ENCODE measurements around the gene RPS6KA5. TPM values are rescaled to one million over a fixed set of nuclear protein-coding genes. Genes with fewer than 3 reads are reported as not detected.

The RPS6KA5 gene
- total RNA-seq, 2 experiments from 2014 or later = 10.1 to 13.1 TPM

GRCh38 chr14:90808759-90809529 lies 251.5 kb downstream of the RPS6KA5 start:
- no peak overlapping the region for H3K4me3 Mint-ChIP-seq
- no peak overlapping the region for H3K27ac Mint-ChIP-seq
- H3K27me3 Mint-ChIP-seq = no peaks in the 10 kb centered on the region
- H3K4me1 Mint-ChIP-seq = no peaks in the 10 kb centered on the region
- no peak for DNase-seq
- no peaks in the 10 kb centered on the region for H3K36me3 Mint-ChIP-seq
- no peaks in the 10 kb centered on the region for H3K9me3 Mint-ChIP-seq

- H3K27ac Mint-ChIP-seq = no peak overlapping the region
- no peaks in the 10 kb centered on the region for H3K36me3 Mint-ChIP-seq
- DNase-seq = no peak
- no peaks in the 10 kb centered on the region for H3K4me1 Mint-ChIP-seq
- no peaks in the 10 kb centered on the region for H3K27me3 Mint-ChIP-seq
- H3K9me3 Mint-ChIP-seq = no peaks in the 10 kb centered on the region
- no peak overlapping the region for H3K4me3 Mint-ChIP-seq
Observed at GRCh38 chr14:90807060-90807459, 253.4 kb downstream of the RPS6KA5 start.

GRCh38 chr14:90805662-90806540 lies 254.5 kb downstream of the RPS6KA5 start:
- no peaks in the 10 kb centered on the region for H3K9me3 Mint-ChIP-seq
- no peaks in the 10 kb centered on the region for H3K36me3 Mint-ChIP-seq
- H3K27me3 Mint-ChIP-seq = no peaks in the 10 kb centered on the region
- no peak for DNase-seq
- H3K27ac Mint-ChIP-seq = no peak overlapping the region
- no peak overlapping the region for H3K4me3 Mint-ChIP-seq
- peaks cover 4% of the 10 kb centered on the region for H3K4me1 Mint-ChIP-seq

- Mint-ChIP-seq H3K4me3 (no peak overlapping the region), H3K27me3 (no peaks in the 10 kb centered on the region), H3K4me1 (peaks cover 4% of the 10 kb centered on the region), H3K9me3 (no peaks in the 10 kb centered on the region), H3K27ac (no peak overlapping the region), H3K36me3 (no peaks in the 10 kb centered on the region)
- DNase-seq = no peak
Observed at GRCh38 chr14:90805084-90805391, 255.4 kb downstream of the RPS6KA5 start.

- no peaks in the 10 kb centered on the region for H3K36me3 Mint-ChIP-seq
- H3K4me1 Mint-ChIP-seq = peaks cover 4% of the 10 kb centered on the region
- H3K4me3 Mint-ChIP-seq = no peak overlapping the region
- no peaks in the 10 kb centered on the region for H3K27me3 Mint-ChIP-seq
- H3K27ac Mint-ChIP-seq = no peak overlapping the region
- no peaks in the 10 kb centered on the region for H3K9me3 Mint-ChIP-seq
- no peak for DNase-seq
Observed at GRCh38 chr14:90804292-90805083, 256.0 kb downstream of the RPS6KA5 start.

GRCh38 chr14:90803249-90803648 lies 257.2 kb downstream of the RPS6KA5 start:
- DNase-seq = no peak
- Mint-ChIP-seq H3K27me3 (no peaks in the 10 kb centered on the region), H3K27ac (no peak overlapping the region), H3K4me1 (peaks cover 4% of the 10 kb centered on the region), H3K9me3 (no peaks in the 10 kb centered on the region), H3K36me3 (no peaks in the 10 kb centered on the region), H3K4me3 (no peak overlapping the region)

GRCh38 chr14:90799420-90799819 lies 261.0 kb downstream of the RPS6KA5 start:
- Mint-ChIP-seq H3K27ac (no peak overlapping the region), H3K36me3 (no peaks in the 10 kb centered on the region), H3K9me3 (no peaks in the 10 kb centered on the region), H3K27me3 (no peaks in the 10 kb centered on the region), H3K4me3 (no peak overlapping the region), H3K4me1 (peaks cover 4% of the 10 kb centered on the region)
- DNase-seq = no peak

GRCh38 chr14:90797919-90798318 lies 262.5 kb downstream of the RPS6KA5 start:
- no peak overlapping the region for H3K27ac Mint-ChIP-seq
- no peaks in the 10 kb centered on the region for H3K36me3 Mint-ChIP-seq

More at GRCh38 chr14:90797919-90798318, 262.5 kb downstream of the RPS6KA5 start:
- no peak for DNase-seq
- no peaks in the 10 kb centered on the region for H3K27me3 Mint-ChIP-seq
- H3K4me3 Mint-ChIP-seq = no peak overlapping the region
- H3K4me1 Mint-ChIP-seq = peaks cover 4% of the 10 kb centered on the region
- no peaks in the 10 kb centered on the region for H3K9me3 Mint-ChIP-seq

Other genes with a start within 250 kb of the RPS6KA5 start
- gene TTC7B, start 244.2 kb downstream of the RPS6KA5 start, total RNA-seq = 1 to 10 TPM; 7.1 to 7.6 TPM
- 10 to 100 TPM; 31.9 to 36.1 TPM for gene DGLUCY, start 53.4 kb upstream of the RPS6KA5 start, total RNA-seq
- gene GPR68, start 184.1 kb upstream of the RPS6KA5 start, total RNA-seq = 10 to 100 TPM; 14.0 to 14.4 TPM